NCI-H1105 (cell line): Measurements from ENCODE around the gene NQO2.
"Not testable (repeated sequence)": the region's sequence is repeated elsewhere in the genome, so short reads cannot be mapped to it uniquely, and the experiment has no call there.

ENCODE experiments used
- DNase-seq: peaks from one replicate; lab custom pipeline; 2025; lab: John Stamatoyannopoulos, UW

NQO2 gene

DNA sequence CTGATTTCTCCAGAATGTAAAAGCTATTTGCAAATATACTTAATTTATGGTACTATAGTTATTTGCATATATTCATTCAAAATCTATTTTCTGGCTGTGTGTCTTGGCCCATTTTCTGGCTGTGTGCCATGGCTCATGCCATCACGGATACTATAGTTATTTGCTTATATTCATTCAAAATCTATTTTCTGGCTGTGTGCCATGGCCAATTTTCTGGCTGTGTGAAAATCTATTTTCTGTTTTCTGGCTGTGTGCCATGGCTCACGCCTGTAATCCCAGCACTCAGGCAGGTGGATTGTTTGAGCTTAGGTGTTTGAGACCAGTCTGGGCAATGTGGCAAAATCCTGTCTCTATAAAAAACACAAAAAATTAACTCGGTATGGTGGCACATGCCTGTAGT lies 39.7 kb downstream of the NQO2 start:
- DNase-seq = peak; percentile 84

- DNase-seq = no peak
Observed at GRCh38 chr6:3041147-3041546, 41.5 kb downstream of the NQO2 start.

DNA sequence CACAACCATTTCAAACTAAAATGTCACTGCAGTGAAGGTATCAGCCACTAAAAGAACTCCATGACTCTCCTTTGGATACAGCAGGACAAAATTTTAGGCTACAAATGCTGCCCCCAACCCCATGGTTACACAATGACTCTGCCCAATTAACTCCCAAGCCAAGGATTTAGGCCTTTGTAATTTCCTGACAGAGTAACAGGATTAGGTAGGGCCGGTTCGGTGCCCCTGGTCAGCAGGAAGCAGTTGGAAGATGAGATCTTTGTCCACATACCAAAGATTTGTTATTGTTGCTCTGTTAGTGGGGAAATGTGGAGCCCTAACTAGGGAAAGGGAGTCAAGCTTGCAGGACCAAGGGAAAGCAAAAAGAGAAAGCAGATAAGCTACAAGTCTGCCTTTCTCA lies 41.9 kb downstream of the NQO2 start:
- DNase-seq = no peak

DNA sequence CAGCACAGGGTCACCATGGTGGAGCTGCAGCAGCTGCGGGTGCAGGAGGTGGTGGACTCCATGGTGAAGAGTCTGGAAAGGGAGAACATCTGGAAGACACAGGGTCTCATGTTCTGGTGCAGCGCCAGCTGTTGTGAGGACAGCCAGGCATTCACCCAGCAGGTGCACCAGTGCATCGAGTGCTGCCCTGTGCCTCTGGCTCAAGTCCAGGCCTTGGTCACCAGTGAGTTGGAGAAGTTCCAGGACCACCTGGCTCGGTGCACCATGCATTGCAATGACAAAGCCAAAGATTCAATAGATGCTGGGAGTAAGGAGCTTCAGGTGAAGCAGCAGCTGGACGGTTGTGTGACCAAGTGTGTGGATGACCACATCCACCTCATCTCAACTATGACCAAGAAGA lies 45.7 kb downstream of the NQO2 start:
- DNase-seq = peak; percentile 62

DNA sequence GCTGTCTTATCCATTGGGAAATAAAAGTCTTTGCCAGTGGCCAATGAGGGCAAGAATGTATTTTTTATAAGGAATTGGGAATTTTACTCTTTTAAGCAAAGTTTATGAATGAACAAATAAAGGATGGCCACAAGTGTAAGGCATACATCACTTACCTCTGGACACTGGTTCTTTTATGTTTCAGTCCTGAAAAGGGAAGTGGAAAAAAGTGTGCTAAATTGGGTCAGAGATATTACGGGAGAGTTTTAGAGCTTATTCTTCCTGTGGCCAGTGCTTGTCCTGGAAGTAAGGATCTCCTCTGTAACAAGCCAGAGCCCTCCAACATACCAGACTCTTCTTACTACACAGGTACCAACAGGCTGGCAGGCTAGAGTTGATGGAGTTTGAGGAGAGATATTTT lies 46.1 kb downstream of the NQO2 start:
- no peak for DNase-seq

DNA sequence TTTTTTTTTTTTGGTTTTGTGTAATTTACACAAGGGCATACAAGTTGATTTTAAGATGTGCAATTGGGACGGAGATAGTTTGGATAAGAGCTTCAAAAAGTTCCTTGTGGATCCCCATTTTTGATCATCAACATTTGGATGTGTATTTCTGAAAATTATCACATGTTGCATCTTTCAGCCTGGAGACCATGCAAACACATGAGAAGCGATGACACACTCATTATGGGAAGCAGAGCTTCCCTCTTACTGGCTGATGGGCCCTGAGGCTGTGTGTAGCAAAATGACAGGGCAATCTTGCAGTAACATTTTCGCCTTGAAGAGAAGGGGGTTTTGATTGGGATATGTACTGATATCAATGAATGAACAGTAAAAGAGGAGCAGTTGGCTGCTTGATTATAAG lies 46.6 kb downstream of the NQO2 start:
- DNase-seq = no peak

DNA sequence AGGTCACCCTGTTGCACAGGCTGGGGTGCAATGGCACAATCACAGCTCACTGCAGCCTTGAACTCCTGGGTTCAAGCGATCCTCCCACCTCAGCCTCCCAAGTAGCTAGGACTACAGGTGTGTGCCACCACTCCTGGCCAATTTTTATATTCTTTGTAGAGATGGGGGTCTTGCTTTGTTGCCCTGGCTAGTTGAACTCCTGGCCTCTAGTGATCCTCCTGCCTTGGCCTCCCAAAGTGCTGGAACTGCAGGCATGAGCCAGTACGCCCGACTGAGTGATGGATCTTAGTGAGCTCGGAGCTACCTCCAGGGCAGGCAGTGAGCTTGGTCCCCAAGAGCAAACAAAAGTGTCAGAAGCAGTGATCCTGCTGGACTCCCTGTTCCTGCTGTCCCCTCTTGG lies 48.3 kb downstream of the NQO2 start:
- not testable (repeated sequence) for DNase-seq

DNA sequence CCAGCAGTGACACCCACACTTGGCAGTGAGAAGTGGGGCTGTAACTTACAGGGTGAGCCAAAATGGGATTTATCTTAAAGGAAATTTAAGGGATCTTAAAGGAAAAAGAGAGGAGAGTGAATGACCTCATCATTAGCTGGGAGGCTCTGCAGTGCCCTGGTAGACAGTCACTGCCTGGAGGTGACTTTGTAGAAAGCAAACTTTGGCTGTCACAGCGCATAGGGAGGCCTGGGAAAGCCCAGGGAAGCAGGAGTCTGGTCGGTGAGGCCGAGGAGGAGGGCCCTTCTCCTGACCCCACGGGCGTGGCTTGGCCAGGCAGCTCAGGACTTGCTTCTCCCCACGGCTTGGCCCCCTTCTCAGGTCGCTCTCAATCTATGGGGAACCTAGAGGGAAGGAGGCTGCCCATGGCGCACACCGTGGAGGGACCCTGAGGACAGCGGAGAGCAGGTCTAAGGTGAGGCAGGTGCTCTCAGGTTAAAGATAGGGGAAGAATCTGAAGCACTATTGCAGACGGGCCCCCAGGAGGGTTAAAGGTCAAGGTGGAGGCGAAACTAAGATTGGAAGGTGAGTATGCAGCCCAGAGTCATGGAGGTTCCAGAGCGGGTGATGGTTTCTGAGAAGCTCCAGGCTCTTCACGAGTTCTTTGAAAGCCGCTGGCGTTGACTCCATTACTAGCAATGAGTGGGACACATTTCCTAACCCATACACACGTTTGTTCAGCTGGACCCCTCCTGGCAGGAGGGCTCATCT lies 53.0 kb downstream of the NQO2 start:
- no peak for DNase-seq

GRCh38 chr6:3053231-3053508 lies 53.5 kb downstream of the NQO2 start:
- DNase-seq = no peak

DNA sequence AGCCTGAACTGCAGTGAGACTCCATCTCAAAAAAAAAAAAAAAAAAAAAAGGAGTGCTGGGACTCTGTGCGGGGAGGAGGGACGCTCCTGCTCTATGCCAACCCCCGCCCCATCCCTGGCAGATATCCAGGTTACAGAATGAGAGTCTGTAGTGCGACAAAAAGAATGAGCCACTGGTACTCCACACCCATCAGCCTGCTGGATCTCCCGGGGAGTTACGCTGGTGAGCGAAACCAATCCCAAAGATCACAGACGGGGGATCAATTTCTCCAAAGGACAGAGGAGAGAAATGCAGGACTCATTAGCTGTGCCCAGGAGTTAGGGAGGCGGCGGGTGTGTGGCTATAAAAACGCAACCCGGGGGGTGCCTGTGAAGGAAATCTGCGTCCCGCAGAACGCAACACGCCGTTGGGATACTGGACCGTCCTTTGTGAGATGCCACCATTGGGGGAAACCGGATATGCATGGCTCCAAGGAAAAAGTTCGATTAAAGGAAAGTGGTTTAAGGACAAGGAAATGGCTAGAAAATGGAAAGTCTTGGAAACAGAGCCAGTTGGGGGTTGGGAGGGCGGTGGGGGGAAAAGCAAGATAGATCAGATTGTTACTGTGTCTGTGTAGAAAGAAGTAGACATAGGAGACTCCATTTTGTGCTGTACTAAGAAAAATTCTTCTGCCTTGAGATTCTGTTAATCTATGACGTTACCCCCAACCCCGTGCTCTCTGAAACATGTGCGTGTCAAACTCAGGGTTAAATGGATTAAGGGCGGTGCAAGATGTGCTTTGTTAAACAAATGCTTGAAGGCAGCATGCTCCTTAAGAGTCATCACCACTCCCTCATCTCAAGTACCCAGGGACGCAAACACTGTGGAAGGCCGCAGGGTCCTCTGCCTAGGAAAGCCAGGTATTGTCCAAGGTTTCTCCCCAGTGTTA lies 54.8 kb downstream of the NQO2 start:
- peak; percentile 70 for DNase-seq

- DNase-seq = not testable (repeated sequence)
Observed at GRCh38 chr6:3055158-3055499, 55.4 kb downstream of the NQO2 start.

DNA sequence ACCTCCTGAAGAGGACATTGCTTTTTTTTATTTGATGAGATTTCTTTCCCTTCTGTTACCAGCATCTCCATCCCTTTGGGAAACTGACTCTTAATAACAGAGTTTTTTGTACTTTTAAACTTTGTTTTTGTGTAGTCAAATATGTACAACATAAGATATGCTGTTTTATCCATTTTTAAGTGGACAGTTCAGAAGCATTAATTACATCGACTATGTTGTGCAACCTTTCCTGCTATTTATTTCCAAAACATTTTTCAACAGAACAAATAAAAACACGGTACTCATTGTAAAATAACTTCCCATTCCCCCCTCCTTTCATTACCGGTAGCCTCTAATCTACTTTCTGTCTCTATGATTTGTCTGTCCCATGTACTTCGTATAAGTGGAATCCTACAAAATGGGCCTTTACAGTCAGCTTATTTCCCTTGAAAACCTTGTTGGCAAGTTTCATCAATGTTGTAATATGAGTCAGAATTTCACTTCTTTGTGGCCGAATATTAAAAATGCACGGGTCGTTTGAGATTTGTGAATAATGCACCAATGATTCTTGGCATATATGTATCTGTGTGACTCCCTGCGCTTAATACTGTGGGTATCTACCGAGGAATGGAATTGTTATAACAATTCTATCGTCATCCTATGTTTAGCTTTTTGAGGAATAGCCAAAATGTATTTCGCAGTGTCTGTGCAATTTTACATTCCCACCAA lies 57.5 kb downstream of the NQO2 start:
- DNase-seq = no peak

- no peak for DNase-seq
Observed at GRCh38 chr6:3058957-3059356, 59.3 kb downstream of the NQO2 start.

- DNase-seq = not testable (repeated sequence)
Observed at GRCh38 chr6:3060092-3060491, 60.4 kb downstream of the NQO2 start.

DNA sequence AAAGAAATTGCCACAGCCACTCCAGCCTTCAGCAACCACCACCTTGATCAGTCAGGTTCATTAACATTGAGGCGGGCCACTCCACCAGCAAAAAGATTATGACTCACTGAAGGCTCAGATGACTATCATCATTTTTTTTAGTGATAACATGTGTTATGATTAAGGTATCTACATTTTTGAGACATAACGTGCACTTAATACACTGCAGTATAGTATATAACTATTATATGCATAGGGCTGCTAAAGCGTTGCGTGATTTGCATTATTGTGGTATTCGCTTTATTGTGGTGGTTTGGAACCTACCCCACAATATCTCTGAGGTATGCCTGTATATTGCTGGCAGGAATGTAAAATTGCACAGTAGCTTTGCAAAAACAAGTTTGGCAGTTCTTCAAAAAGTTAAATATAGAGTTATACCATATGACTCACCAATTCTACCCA lies 61.8 kb downstream of the NQO2 start:
- DNase-seq = no peak

DNA sequence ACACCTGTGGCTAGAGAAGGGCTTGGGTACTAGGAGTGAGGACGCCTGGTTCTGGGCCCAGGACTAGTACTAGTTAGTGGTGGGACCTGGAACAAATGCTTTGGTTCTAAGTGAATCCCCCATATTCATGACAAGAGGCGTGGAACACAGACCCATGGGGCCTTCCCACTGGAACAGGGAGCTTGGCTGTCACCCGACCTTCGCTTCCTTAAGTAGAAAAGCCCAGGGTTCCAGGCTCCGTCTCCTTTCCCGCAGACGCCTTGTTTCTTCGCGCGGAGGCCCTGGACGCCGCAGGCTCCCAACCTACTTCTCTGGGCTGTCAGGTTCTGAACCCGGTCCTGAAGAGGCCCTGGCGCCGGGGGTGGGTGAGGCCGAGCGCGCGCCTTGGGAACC lies 63.6 kb downstream of the NQO2 start:
- DNase-seq = not testable (repeated sequence)

DNA sequence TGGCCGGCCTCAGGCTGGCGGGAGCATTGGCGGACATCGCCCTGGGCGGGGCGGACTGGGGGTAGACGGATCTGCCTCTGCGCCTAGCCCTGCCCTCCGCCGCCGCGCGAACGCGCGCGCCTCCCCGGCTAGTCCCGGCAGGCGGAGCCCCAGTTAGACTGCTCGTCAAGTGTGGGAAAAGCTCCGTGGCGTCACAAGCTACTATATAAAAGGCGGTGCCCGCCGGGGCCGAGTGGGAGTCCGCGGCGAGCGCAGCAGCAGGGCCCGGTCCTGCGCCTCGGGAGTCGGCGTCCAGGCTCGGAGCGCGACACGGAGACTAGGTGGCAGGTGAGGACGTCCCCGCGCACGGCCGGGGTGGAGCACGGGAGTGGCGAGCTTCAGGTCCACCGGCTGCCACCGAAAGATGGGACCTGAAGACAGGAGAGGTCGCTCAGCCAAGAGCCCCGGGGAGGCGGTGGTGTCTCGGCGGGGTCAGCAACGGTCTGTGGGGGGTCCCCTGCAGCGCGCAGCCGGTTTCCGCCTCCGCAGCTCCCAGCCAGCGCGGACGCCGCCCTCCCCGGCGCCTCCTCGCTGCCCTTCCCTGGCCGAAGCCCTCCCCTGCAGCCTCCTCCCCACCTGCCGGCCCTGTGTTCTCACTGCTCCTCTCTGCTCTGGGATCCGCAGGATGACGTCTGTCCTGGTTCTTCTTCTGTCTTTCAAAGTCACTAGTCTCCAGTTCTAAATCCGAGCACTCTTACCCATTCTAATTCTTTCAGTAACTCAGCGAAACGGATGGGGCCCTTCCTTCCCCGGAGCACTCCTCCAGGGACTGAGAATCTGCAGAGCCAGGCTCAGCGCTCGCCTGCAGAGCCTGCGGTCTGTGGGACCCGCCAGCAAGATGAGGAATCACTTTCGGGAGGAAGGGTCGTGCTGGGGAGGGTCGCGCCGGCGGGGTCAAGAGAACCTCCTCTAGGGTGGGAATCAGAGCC lies 64.3 kb downstream of the NQO2 start:
- DNase-seq = peak; percentile 72

GRCh38 chr6:3068329-3069214 lies 68.9 kb downstream of the NQO2 start, which contains the start of gene RIPK1:
Gene RIPK1 (plus strand): TSS chr6:3068494. CDS start chr6:3076824, 8,330 bp downstream.
- DNase-seq = peak; percentile 87
